Measurements from ENCODE around the gene SETBP1. TPM values are rescaled to one million over a fixed set of nuclear protein-coding genes. Genes with fewer than 3 reads are reported as not detected.

The SETBP1 gene
- total and polyA plus RNA-seq, 2 of the 8 experiments (the other 6 are each of a cell fraction or from before 2014, with no cell fraction given) = 2.0 to 6.5 TPM

GRCh38 chr18:45034179-45034578 is 353.5 kb downstream of the SETBP1 start:
- Histone ChIP-seq H3K23ac (ENCODE audit: insufficient read length) (no peak overlapping the region), H2AFZ (ENCODE audit: low read length) (no peak overlapping the region), H3K36me3 (ENCODE audit: control insufficient read depth in 2 of 4, insufficient read depth in 4 of 4, low read length in 3 of 4) (no peaks in the 10 kb centered on the region), H3K18ac (ENCODE audit: extremely low read depth, low read length) (no peak overlapping the region), H3K4ac (replicated peaks; ENCODE audit: insufficient read length, low read depth, low read length) (no peak overlapping the region), H2AK5ac (ENCODE audit: low read depth, low read length) (no peak overlapping the region), H2BK20ac (ENCODE audit: low read length) (no peak overlapping the region), H4K20me1 (replicated peaks in 1 of 2; ENCODE audit: control insufficient read depth in 1 of 2, insufficient read depth in 2 of 2, low read length in 2 of 2) (no peaks in the 10 kb centered on the region), H2BK120ac (replicated peaks; ENCODE audit: low read depth, low read length) (no peak overlapping the region), H3K27me3 (replicated peaks in 1 of 4; ENCODE audit: control insufficient read depth in 3 of 4, extremely low read depth in 1 of 4, insufficient read depth in 3 of 4, low read length in 3 of 4) (no peaks in the 10 kb centered on the region), H3K23me2 (ENCODE audit: low read depth, low read length) (no peaks in the 10 kb centered on the region), H3K9ac (replicated peaks in 1 of 4; ENCODE audit: extremely low read depth in 1 of 4, low read depth in 3 of 4, low read length in 3 of 4) (no peak overlapping the region), H4K5ac (ENCODE audit: insufficient read length, low read depth, low read length) (no peak overlapping the region), H3K56ac (replicated peaks; ENCODE audit: insufficient read length, low read depth, low read length) (no peak overlapping the region), H4K91ac (replicated peaks; ENCODE audit: insufficient read length, low read length) (no peak overlapping the region), H2BK12ac (ENCODE audit: low read depth, low read length) (no peak overlapping the region), H2BK15ac (ENCODE audit: low read length) (no peak overlapping the region), H3K79me2 (ENCODE audit: control insufficient read depth in 1 of 2, insufficient read depth in 2 of 2, low read length in 2 of 2) (no peaks in the 10 kb centered on the region), H3K4me1 (replicated peaks in 1 of 4; ENCODE audit: control insufficient read depth in 3 of 4, insufficient read depth in 4 of 4, low read length in 3 of 4) (no peaks in the 10 kb centered on the region), H3K9me3 (ENCODE audit: insufficient read depth in 2 of 2, low read depth in 1 of 2, low read length in 1 of 2) (no peaks in the 10 kb centered on the region), H3K27ac (ENCODE audit: low read depth, low read length) (no peak overlapping the region), H3K79me1 (ENCODE audit: low read depth, low read length) (no peaks in the 10 kb centered on the region), H2BK5ac (ENCODE audit: low read depth, low read length) (no peak overlapping the region), H4K8ac (ENCODE audit: extremely low read depth, insufficient read depth, low read length) (no peak overlapping the region), H3K4me3 (ENCODE audit: extremely low read depth in 1 of 4, insufficient read depth in 2 of 4, low read depth in 3 of 4, low read length in 4 of 4) (no peak overlapping the region), H3K4me2 (ENCODE audit: insufficient read depth in 1 of 2, low read depth in 2 of 2, low read length in 2 of 2) (no peak overlapping the region), H3K14ac (ENCODE audit: insufficient read length) (no peak overlapping the region)
- POLR2A ChIA-PET (ENCODE audit: partially characterized antibody) = no interaction called here
- 83% methylated on average over 8 of the region's 8 CpGs; no CpG with 5 or more reads in 1 of the 2 experiments for WGBS, 2 experiments (ENCODE audit: extremely low coverage in 1 of 2, insufficient coverage in 1 of 2, insufficient read length in 1 of 2, insufficient replicate concordance in 2 of 2, low coverage in 1 of 2, low lambda C conversion rate in 2 of 2, missing lambda C conversion rate in 1 of 2)
- DNase-seq (ENCODE audit: low read depth in 1 of 2, low spot score in 2 of 2) (no peak), FAIRE-seq (no peak)
- CTCF ChIA-PET (ENCODE audit: partially characterized antibody) = interaction anchor here (0.8 kb wide), 1 partner anchor 9 kb away, joined by 5 read pairs; no protein-coding TSS in a partner anchor
- no peak for TF ChIP-seq KDM4A (IDR thresholded peaks at IDR 0.05; ENCODE audit: low read depth, low read length, severe bottlenecking)
- TF ChIP-seq GABPA (IDR thresholded peaks at IDR 0.05; ENCODE audit: borderline replicate concordance, insufficient read depth, low read length) = no peak
- TF ChIP-seq RBBP5 (IDR thresholded peaks at IDR 0.05; ENCODE audit: borderline replicate concordance, low read depth, low read length) = no peak
- TF ChIP-seq TAF7 (optimal IDR thresholded peaks at IDR 0.05; ENCODE audit: borderline replicate concordance, low read depth, low read length) = no peak
- no peak for TF ChIP-seq USF2 (IDR thresholded peaks at IDR 0.05; ENCODE audit: low read length)
- TF ChIP-seq POLR2A (IDR thresholded peaks at IDR 0.05; ENCODE audit: control extremely low read depth in 1 of 2, low read depth in 2 of 2, low read length in 2 of 2) = no peak
- TF ChIP-seq SAP30 (IDR thresholded peaks at IDR 0.05; ENCODE audit: insufficient read depth, insufficient replicate concordance, low read length) = no peak
- no peak for TF ChIP-seq CREB1 (IDR thresholded peaks at IDR 0.05)
- no peak for TF ChIP-seq ASH2L (IDR thresholded peaks at IDR 0.05; ENCODE audit: low read length)
- TF ChIP-seq FOSL1 (IDR thresholded peaks at IDR 0.05; ENCODE audit: insufficient read depth, low read depth, low read length) = no peak
- TF ChIP-seq KDM1A (IDR thresholded peaks at IDR 0.05; ENCODE audit: borderline replicate concordance, low read length) = no peak
- no peak for TF ChIP-seq TCF12 (IDR thresholded peaks at IDR 0.05; ENCODE audit: low read depth, low read length)
- no peak for TF ChIP-seq JUN (IDR thresholded peaks at IDR 0.05; ENCODE audit: low read depth, low read length)

All from H1 (cell line).